Measurements from ENCODE around the gene MVB12A.
A peak's percentile ranks its signal among the peaks of the same experiment; 100 is the strongest.

The MVB12A gene

GRCh38 chr19:17404621-17405249, 15.1 kb upstream of the MVB12A start:
- DNase-seq: no peak

GRCh38 chr19:17405250-17406045, 14.4 kb upstream of the MVB12A start, which contains the start of gene BST2:
Gene BST2, minus strand, starts transcription at chr19:17405630. Its CDS starts 55 bp downstream, at chr19:17405575.
- DNase-seq: peak in 29 of 58 donors; percentile 5 to 75 (median 28)

GRCh38 chr19:17406046-17406886, 13.6 kb upstream of the MVB12A start:
- DNase-seq: peak in 8 of 58 donors; percentile 1 to 42 (median 14)

- no peak for DNase-seq
Measured at GRCh38 chr19:17406887-17407196, 13.0 kb upstream of the MVB12A start.

GRCh38 chr19:17409990-17410389, 9.9 kb upstream of the MVB12A start:
- DNase-seq: no peak

- DNase-seq: no peak
Measured at GRCh38 chr19:17411801-17412200, 8.0 kb upstream of the MVB12A start.

- no peak for DNase-seq
Measured at GRCh38 chr19:17414097-17414496, 5.8 kb upstream of the MVB12A start.

- no peak for DNase-seq
Measured at GRCh38 chr19:17415121-17415520, 4.7 kb upstream of the MVB12A start.

GRCh38 chr19:17418710-17419109, 1.1 kb upstream of the MVB12A start:
- DNase-seq: no peak

GRCh38 chr19:17419154-17419620, 660 bp upstream of the MVB12A start:
- no peak for DNase-seq

- DNase-seq: peak in 11 of 58 donors; percentile 6 to 53 (median 21)
Measured at GRCh38 chr19:17420475-17420924, 653 bp downstream of the MVB12A start.

GRCh38 chr19:17421942-17422341, 2.1 kb downstream of the MVB12A start:
- DNase-seq: no peak

GRCh38 chr19:17423429-17424208, 3.8 kb downstream of the MVB12A start:
- DNase-seq: peak in 1 of 58 donors; percentile 11

GRCh38 chr19:17424743-17425365, 5.0 kb downstream of the MVB12A start:
- DNase-seq: peak in 39 of 58 donors; percentile 4 to 72 (median 23)

GRCh38 chr19:17429641-17430113, 9.8 kb downstream of the MVB12A start:
- DNase-seq: no peak

GRCh38 chr19:17431417-17431816, 11.6 kb downstream of the MVB12A start:
- no peak for DNase-seq

GRCh38 chr19:17435218-17435617, 15.4 kb downstream of the MVB12A start:
- DNase-seq: no peak

GRCh38 chr19:17436094-17436873, 16.4 kb downstream of the MVB12A start:
- no peak for DNase-seq

GRCh38 chr19:17436874-17437267, 17.0 kb downstream of the MVB12A start:
- DNase-seq: no peak

Measured in anterior cingulate cortex (tissue), 58 donors.